ENCODE measurements around the gene SOX13. TPM values are rescaled to one million over a fixed set of nuclear protein-coding genes. Genes with fewer than 3 reads are reported as not detected.

SOX13 gene
- total RNA-seq, 1 experiment from 2014 or later = 35.6 TPM

DNA sequence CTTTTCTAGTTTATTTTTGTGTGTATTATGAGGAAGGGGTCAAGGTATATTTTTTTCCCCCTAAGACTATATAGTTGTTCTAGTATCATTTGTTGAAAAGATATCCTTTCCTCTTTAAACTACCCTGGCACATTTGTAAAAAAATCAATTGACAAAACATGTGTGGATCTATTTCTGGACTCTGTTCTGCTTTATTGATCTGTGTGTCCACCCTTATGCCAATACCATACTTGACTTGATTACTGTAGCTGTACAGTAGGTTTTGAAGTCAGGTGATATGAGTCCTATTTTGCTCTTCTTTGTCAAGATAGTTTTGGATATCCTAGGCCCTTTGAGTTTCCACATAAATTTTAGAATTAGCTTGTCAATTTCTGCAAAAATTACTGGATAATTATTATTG lies 21.2 kb upstream of the SOX13 start:
- no peaks in the 10 kb centered on the region for H3K9me3 ChIP-seq (ENCODE audit: control insufficient read depth in 1 of 2, insufficient read depth in 1 of 2, low read depth in 1 of 2, low read length in 2 of 2)
- BruUV-seq (replicated peaks) = no TSS peak
- ATAC-seq (no peak), DNase-seq (ENCODE audit: low read depth, low spot score) (no peak)
- H3K9ac ChIP-seq (ENCODE audit: low read length) = no peak overlapping the region
- no peaks in the 10 kb centered on the region for H3K9me2 ChIP-seq (ENCODE audit: insufficient read depth)
- no peaks in the 10 kb centered on the region for H3K79me2 ChIP-seq (ENCODE audit: insufficient read depth, low read length)
- CTCF ChIA-PET = no interaction called here
- no peaks in the 10 kb centered on the region for H4K20me1 ChIP-seq (ENCODE audit: insufficient read depth)
- no peak overlapping the region for H3K4me2 ChIP-seq (ENCODE audit: low read length)
- no peak for TF ChIP-seq RAD21 (IDR thresholded peaks at IDR 0.05; ENCODE audit: low read depth)
- no peak for TF ChIP-seq EZH2 (IDR thresholded peaks at IDR 0.05)
- TF ChIP-seq EGR1 (IDR thresholded peaks at IDR 0.05; ENCODE audit: low read depth) = no peak
- no peak for TF ChIP-seq POLR2A (IDR thresholded peaks at IDR 0.05; ENCODE audit: borderline replicate concordance, extremely low read depth, insufficient read depth, insufficient read length)
- no peak for TF ChIP-seq TCF7L2 (IDR thresholded peaks at IDR 0.05; ENCODE audit: borderline replicate concordance, extremely low read depth, insufficient read depth, insufficient read length)
- POLR2A ChIA-PET = no interaction called here
- intact Hi-C loops (cut with micrococcal nuclease) = loop anchor here (10.0 kb wide), 1 partner anchor 147 kb away; no protein-coding TSS in a partner anchor
- RAD21 ChIA-PET (ENCODE audit: low non-redundant PET in 1 of 2, low total read pairs in 2 of 2, uncharacterized antibody in 2 of 2, unreplicated experiment in 2 of 2) = no interaction called here
- no peaks in the 10 kb centered on the region for H3K27me3 ChIP-seq (ENCODE audit: insufficient read depth, low read length)
- no peak overlapping the region for H3K27ac ChIP-seq (ENCODE audit: low read depth, low read length)
- H3K4me1 ChIP-seq (ENCODE audit: control insufficient read depth in 1 of 2, insufficient read depth in 2 of 2, low read length in 2 of 2) = peaks cover 12% of the 10 kb centered on the region in 2 experiments
- no peak overlapping the region for H3K4me3 ChIP-seq (replicated peaks in 1 of 2; ENCODE audit: low read depth in 1 of 2, low read length in 2 of 2)
- H3K36me3 ChIP-seq (ENCODE audit: control insufficient read depth in 1 of 2, insufficient read depth in 2 of 2, low read length in 2 of 2) = no peaks in the 10 kb centered on the region
- H2AFZ ChIP-seq (ENCODE audit: low read depth, low read length, poor library complexity, severe bottlenecking) = peak overlapping the region; percentile 12

DNA sequence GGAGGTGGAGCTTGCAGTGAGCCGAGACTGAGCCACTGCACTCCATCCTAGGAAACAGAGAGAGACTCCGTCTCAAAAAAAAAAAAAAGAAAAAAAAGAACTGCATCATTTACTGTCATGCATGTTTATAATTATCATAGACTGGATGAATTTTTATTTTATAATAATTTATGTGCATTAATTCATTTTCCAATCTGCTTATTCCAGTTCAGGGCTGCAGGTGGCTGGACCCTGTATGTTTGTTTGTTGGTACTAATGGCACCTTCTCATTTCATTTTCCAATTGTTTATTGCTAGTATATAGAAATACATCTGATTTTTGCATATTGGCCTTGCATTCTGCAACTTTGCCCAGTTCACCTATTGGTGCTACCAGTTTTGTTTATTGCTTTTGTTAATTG lies 19.0 kb upstream of the SOX13 start:
- H3K9me2 ChIP-seq (ENCODE audit: insufficient read depth) = no peaks in the 10 kb centered on the region
- TF ChIP-seq TCF7L2 (IDR thresholded peaks at IDR 0.05; ENCODE audit: borderline replicate concordance, extremely low read depth, insufficient read depth, insufficient read length) (no peak), FOSL1 (IDR thresholded peaks at IDR 0.05; ENCODE audit: low read depth) (no peak), POLR2AphosphoS5 (IDR thresholded peaks at IDR 0.05; ENCODE audit: low read depth, low read length) (no peak), SIN3A (IDR thresholded peaks at IDR 0.05; ENCODE audit: low read depth) (no peak), JUND (IDR thresholded peaks at IDR 0.05) (no peak), SRF (IDR thresholded peaks at IDR 0.05; ENCODE audit: low read depth) (no peak)
- TF ChIP-seq, protein P1, sequence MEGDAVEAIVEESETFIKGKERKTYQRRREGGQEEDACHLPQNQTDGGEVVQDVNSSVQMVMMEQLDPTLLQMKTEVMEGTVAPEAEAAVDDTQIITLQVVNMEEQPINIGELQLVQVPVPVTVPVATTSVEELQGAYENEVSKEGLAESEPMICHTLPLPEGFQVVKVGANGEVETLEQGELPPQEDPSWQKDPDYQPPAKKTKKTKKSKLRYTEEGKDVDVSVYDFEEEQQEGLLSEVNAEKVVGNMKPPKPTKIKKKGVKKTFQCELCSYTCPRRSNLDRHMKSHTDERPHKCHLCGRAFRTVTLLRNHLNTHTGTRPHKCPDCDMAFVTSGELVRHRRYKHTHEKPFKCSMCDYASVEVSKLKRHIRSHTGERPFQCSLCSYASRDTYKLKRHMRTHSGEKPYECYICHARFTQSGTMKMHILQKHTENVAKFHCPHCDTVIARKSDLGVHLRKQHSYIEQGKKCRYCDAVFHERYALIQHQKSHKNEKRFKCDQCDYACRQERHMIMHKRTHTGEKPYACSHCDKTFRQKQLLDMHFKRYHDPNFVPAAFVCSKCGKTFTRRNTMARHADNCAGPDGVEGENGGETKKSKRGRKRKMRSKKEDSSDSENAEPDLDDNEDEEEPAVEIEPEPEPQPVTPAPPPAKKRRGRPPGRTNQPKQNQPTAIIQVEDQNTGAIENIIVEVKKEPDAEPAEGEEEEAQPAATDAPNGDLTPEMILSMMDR (IDR thresholded peaks at IDR 0.05 in 2 of 3, conservative IDR thresholded peaks at IDR 0.05 in 1 of 3; ENCODE audit: borderline replicate concordance in 1 of 3, insufficient read depth in 1 of 3, low read depth in 2 of 3, low read length in 2 of 3) = no peak
- TF ChIP-seq, protein P2, sequence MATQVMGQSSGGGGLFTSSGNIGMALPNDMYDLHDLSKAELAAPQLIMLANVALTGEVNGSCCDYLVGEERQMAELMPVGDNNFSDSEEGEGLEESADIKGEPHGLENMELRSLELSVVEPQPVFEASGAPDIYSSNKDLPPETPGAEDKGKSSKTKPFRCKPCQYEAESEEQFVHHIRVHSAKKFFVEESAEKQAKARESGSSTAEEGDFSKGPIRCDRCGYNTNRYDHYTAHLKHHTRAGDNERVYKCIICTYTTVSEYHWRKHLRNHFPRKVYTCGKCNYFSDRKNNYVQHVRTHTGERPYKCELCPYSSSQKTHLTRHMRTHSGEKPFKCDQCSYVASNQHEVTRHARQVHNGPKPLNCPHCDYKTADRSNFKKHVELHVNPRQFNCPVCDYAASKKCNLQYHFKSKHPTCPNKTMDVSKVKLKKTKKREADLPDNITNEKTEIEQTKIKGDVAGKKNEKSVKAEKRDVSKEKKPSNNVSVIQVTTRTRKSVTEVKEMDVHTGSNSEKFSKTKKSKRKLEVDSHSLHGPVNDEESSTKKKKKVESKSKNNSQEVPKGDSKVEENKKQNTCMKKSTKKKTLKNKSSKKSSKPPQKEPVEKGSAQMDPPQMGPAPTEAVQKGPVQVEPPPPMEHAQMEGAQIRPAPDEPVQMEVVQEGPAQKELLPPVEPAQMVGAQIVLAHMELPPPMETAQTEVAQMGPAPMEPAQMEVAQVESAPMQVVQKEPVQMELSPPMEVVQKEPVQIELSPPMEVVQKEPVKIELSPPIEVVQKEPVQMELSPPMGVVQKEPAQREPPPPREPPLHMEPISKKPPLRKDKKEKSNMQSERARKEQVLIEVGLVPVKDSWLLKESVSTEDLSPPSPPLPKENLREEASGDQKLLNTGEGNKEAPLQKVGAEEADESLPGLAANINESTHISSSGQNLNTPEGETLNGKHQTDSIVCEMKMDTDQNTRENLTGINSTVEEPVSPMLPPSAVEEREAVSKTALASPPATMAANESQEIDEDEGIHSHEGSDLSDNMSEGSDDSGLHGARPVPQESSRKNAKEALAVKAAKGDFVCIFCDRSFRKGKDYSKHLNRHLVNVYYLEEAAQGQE (IDR thresholded peaks at IDR 0.05; ENCODE audit: low read depth) = no peak
- TF ChIP-seq, protein P3, sequence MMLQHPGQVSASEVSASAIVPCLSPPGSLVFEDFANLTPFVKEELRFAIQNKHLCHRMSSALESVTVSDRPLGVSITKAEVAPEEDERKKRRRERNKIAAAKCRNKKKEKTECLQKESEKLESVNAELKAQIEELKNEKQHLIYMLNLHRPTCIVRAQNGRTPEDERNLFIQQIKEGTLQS (IDR thresholded peaks at IDR 0.05) = no peak
- H4K20me1 ChIP-seq (ENCODE audit: insufficient read depth) = no peaks in the 10 kb centered on the region
- POLR2A ChIA-PET = no interaction called here
- ATAC-seq = no peak
- no peak overlapping the region for H3K4me3 ChIP-seq (replicated peaks in 1 of 2; ENCODE audit: low read depth in 1 of 2, low read length in 2 of 2)
- BruUV-seq (replicated peaks) = no TSS peak
- no peak overlapping the region for H2AFZ ChIP-seq (ENCODE audit: low read depth, low read length, poor library complexity, severe bottlenecking)
- H3K27me3 ChIP-seq (ENCODE audit: insufficient read depth, low read length) = no peaks in the 10 kb centered on the region
- peaks cover 28 to 34% of the 10 kb centered on the region in 2 experiments for H3K4me1 ChIP-seq (ENCODE audit: control insufficient read depth in 1 of 2, insufficient read depth in 2 of 2, low read length in 2 of 2)
- no peaks in the 10 kb centered on the region for H3K9me3 ChIP-seq (ENCODE audit: control insufficient read depth in 1 of 2, insufficient read depth in 1 of 2, low read depth in 1 of 2, low read length in 2 of 2)
- no peaks in the 10 kb centered on the region for H3K36me3 ChIP-seq (ENCODE audit: control insufficient read depth in 1 of 2, insufficient read depth in 2 of 2, low read length in 2 of 2)
- no peaks in the 10 kb centered on the region for H3K79me2 ChIP-seq (ENCODE audit: insufficient read depth, low read length)
- RAD21 ChIA-PET (ENCODE audit: low non-redundant PET in 1 of 2, low total read pairs in 2 of 2, uncharacterized antibody in 2 of 2, unreplicated experiment in 2 of 2) = no interaction called here
- DNase-seq (ENCODE audit: low read depth, low spot score) = no peak
- intact Hi-C loops (cut with micrococcal nuclease) = loop anchor here (10.0 kb wide), 1 partner anchor 149 kb away; no protein-coding TSS in a partner anchor
- no peak overlapping the region for H3K4me2 ChIP-seq (ENCODE audit: low read length)
- CTCF ChIA-PET = no interaction called here
- H3K9ac ChIP-seq (ENCODE audit: low read length) = no peak overlapping the region
- no peak overlapping the region for H3K27ac ChIP-seq (ENCODE audit: low read depth, low read length)
